Panc1 (cell line): Measurements from ENCODE around the gene IVNS1ABP.

Experiments used
- CTCF ChIP-seq: fragments of 450-650 bp; IDR thresholded peaks from 2 replicates; pipeline ENCODE4 v1.5.1; 2017; ENCODE audit warnings: mild to moderate bottlenecking
- POLR2AphosphoS5 ChIP-seq: IDR thresholded peaks from 2 replicates; pipeline ENCODE4 v1.6.1; 2012; ENCODE audit warnings: mild to moderate bottlenecking, low read depth, low read length, moderate library complexity
- REST ChIP-seq, 2 experiments: IDR thresholded peaks; 2 replicates each; pipeline ENCODE4 v1.6.1; 2011 to 2012; ENCODE audit warnings: low read depth in 2 of 2, control low read depth in 1 of 2, low read length in 1 of 2, mild to moderate bottlenecking in 1 of 2, moderate library complexity in 1 of 2; ENCODE audit not compliant: insufficient read depth in 1 of 2
- SIN3A ChIP-seq: IDR thresholded peaks from 2 replicates; pipeline ENCODE4 v1.6.1; 2012; ENCODE audit warnings: low read depth, mild to moderate bottlenecking, low read length, moderate library complexity, borderline replicate concordance; ENCODE audit not compliant: insufficient read depth
- TCF7L2 ChIP-seq: IDR thresholded peaks from 2 replicates; pipeline ENCODE4 v1.6.1; 2011; ENCODE audit warnings: mild to moderate bottlenecking, low read depth, low read length, inconsistent platforms

GRCh38 chr1:185265314-185265713, 51.7 kb downstream of the IVNS1ABP start:
- TF ChIP-seq CTCF = no peak
- no peak for TF ChIP-seq POLR2AphosphoS5
- TF ChIP-seq SIN3A = no peak
- no peak for TF ChIP-seq REST (IDR thresholded peaks at IDR 0.05; ENCODE audit: insufficient read depth in 1 of 2, low read depth in 2 of 2, low read length in 1 of 2)
- no peak for TF ChIP-seq TCF7L2
